ENCODE results near the gene KRTAP12-2. TPM values are rescaled to one million over a fixed set of nuclear protein-coding genes. Genes with fewer than 3 reads are reported as not detected.

The KRTAP12-2 gene
- total and polyA plus RNA-seq, 10 of the 15 experiments (the other 5 are each of a cell fraction or from before 2014, with no cell fraction given) = not detected

DNA sequence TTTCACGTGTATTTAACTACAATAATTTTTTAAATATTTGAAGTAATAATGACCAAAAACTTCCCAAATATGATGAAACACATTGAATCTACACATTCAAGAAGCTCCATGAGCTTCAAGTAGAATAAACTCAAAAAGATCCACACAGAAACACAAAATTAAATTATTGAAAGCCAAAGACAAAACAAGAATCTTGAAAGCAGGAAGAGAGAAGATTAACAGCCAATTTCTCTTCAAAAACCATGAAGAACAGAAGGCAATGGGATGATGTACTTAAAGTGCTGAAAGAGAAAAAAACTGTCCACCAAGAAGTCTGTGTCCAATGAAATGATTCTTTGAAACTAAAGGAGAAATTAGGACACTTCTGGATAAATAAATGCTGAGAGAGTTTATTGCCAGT is 34.7 kb downstream of the KRTAP12-2 start:
- SMC1A ChIA-PET (ENCODE audit: uncharacterized antibody, unreplicated experiment) = no interaction called here
- peaks cover 9% of the 10 kb centered on the region; the same call in 1 of the 3 replicates for H3K9me3 ChIP-seq (replicated peaks; ENCODE audit: control insufficient read depth, insufficient read depth, low read length)
- DNase-seq (ENCODE audit: low read depth, low spot score) = no peak
- BruUV-seq (replicated peaks) = no TSS peak
- CTCF ChIA-PET = no interaction called here
- POLR2A ChIA-PET = no interaction called here
- TF ChIP-seq NFXL1 (IDR thresholded peaks at IDR 0.05; ENCODE audit: borderline replicate concordance) (no peak), SMAD5 (IDR thresholded peaks at IDR 0.05; ENCODE audit: low read depth) (no peak), FOS (IDR thresholded peaks at IDR 0.05; ENCODE audit: borderline replicate concordance, extremely low read depth, insufficient read length) (no peak), TCF12 (IDR thresholded peaks at IDR 0.05; ENCODE audit: low read depth, low read length) (no peak), ZNF622 (IDR thresholded peaks at IDR 0.05) (no peak), ZNF217 (IDR thresholded peaks at IDR 0.05) (no peak), NRF1 (conservative IDR thresholded peaks at IDR 0.05; ENCODE audit: low read depth, low read length) (no peak), CEBPB (IDR thresholded peaks at IDR 0.05; ENCODE audit: borderline replicate concordance in 1 of 2, low read depth in 2 of 2, low read length in 2 of 2) (no peak), EZH2 (IDR thresholded peaks at IDR 0.05; ENCODE audit: borderline replicate concordance, control insufficient read depth, low read depth, low read length) (no peak)
- TF ChIP-seq, protein P1, sequence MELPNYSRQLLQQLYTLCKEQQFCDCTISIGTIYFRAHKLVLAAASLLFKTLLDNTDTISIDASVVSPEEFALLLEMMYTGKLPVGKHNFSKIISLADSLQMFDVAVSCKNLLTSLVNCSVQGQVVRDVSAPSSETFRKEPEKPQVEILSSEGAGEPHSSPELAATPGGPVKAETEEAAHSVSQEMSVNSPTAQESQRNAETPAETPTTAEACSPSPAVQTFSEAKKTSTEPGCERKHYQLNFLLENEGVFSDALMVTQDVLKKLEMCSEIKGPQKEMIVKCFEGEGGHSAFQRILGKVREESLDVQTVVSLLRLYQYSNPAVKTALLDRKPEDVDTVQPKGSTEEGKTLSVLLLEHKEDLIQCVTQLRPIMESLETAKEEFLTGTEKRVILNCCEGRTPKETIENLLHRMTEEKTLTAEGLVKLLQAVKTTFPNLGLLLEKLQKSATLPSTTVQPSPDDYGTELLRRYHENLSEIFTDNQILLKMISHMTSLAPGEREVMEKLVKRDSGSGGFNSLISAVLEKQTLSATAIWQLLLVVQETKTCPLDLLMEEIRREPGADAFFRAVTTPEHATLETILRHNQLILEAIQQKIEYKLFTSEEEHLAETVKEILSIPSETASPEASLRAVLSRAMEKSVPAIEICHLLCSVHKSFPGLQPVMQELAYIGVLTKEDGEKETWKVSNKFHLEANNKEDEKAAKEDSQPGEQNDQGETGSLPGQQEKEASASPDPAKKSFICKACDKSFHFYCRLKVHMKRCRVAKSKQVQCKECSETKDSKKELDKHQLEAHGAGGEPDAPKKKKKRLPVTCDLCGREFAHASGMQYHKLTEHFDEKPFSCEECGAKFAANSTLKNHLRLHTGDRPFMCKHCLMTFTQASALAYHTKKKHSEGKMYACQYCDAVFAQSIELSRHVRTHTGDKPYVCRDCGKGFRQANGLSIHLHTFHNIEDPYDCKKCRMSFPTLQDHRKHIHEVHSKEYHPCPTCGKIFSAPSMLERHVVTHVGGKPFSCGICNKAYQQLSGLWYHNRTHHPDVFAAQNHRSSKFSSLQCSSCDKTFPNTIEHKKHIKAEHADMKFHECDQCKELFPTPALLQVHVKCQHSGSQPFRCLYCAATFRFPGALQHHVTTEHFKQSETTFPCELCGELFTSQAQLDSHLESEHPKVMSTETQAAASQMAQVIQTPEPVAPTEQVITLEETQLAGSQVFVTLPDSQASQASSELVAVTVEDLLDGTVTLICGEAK (IDR thresholded peaks at IDR 0.05; ENCODE audit: borderline replicate concordance) = no peak
- TF ChIP-seq, protein P2, sequence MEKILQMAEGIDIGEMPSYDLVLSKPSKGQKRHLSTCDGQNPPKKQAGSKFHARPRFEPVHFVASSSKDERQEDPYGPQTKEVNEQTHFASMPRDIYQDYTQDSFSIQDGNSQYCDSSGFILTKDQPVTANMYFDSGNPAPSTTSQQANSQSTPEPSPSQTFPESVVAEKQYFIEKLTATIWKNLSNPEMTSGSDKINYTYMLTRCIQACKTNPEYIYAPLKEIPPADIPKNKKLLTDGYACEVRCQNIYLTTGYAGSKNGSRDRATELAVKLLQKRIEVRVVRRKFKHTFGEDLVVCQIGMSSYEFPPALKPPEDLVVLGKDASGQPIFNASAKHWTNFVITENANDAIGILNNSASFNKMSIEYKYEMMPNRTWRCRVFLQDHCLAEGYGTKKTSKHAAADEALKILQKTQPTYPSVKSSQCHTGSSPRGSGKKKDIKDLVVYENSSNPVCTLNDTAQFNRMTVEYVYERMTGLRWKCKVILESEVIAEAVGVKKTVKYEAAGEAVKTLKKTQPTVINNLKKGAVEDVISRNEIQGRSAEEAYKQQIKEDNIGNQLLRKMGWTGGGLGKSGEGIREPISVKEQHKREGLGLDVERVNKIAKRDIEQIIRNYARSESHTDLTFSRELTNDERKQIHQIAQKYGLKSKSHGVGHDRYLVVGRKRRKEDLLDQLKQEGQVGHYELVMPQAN (conservative IDR thresholded peaks at IDR 0.05) = no peak
- H3K36me3 ChIP-seq (ENCODE audit: control insufficient read depth in 2 of 2, insufficient read depth in 2 of 2, low read length in 1 of 2) = no peaks in the 10 kb centered on the region
- H3K9ac ChIP-seq (ENCODE audit: control insufficient read depth, insufficient read depth, low read length) = no peak overlapping the region
- ATAC-seq = no peak
- H3K79me2 ChIP-seq (ENCODE audit: control insufficient read depth, insufficient read depth, low read length) = no peaks in the 10 kb centered on the region
- no peak overlapping the region for H2AFZ ChIP-seq (ENCODE audit: control insufficient read depth, low read depth, low read length)
- no peak overlapping the region for H3K27ac ChIP-seq (ENCODE audit: control insufficient read depth, insufficient read depth)
- in situ Hi-C loops (cut with MboI) (no loop called here), intact Hi-C loops (cut with micrococcal nuclease; ENCODE audit: unreplicated experiment) (no loop called here)
- FAIRE-seq = no peak
- H4K20me1 ChIP-seq (ENCODE audit: control insufficient read depth, insufficient read depth) = no peaks in the 10 kb centered on the region
- RAD21 ChIA-PET (ENCODE audit: unreplicated experiment) = no interaction called here
- WGBS (ENCODE audit: insufficient coverage, insufficient replicate concordance, low lambda C conversion rate, missing lambda C conversion rate) = 5% methylated on average over 1 of the region's 1 CpG
- H3K4me2 ChIP-seq (ENCODE audit: control insufficient read depth, insufficient read depth) = no peak overlapping the region
- H3K4me1 ChIP-seq (ENCODE audit: control insufficient read depth, insufficient read depth, low read length) = no peaks in the 10 kb centered on the region
- no peak overlapping the region for H3K4me3 ChIP-seq
- H3K27me3 ChIP-seq (replicated peaks in 1 of 2; ENCODE audit: control insufficient read depth in 2 of 2, insufficient read depth in 2 of 2, low read length in 1 of 2) = no peaks in the 10 kb centered on the region
